Keratinocyte (primary cell): ENCODE data around the gene NCAM2. TPM values are rescaled to one million over a fixed set of nuclear protein-coding genes. Genes with fewer than 3 reads are reported as not detected.
A peak's percentile ranks its signal among the peaks of the same experiment; 100 is the strongest.

Experiments used
- DNase-seq: peaks from one replicate; pipeline ENCODE4 v3.0.0-alpha.2; 2011; ENCODE audit warnings: low read depth, missing footprints, low spot score
- FAIRE-seq: peaks from 2 replicates; lab custom pipeline; 2011; peaks lifted over from hg19 to GRCh38; lab: Jason Lieb, UNC
- H2AFZ ChIP-seq: 2 replicates; pipeline ENCODE4 v1.6.0; 2012; ENCODE audit warnings: low read length, control low read depth, inconsistent platforms; ENCODE audit not compliant: control insufficient read depth
- H3K27ac ChIP-seq: 2 replicates; pipeline ENCODE4 v1.5.1; 2011; ENCODE audit warnings: low read length; ENCODE audit not compliant: control insufficient read depth, insufficient read depth
- H3K27me3 ChIP-seq: 3 replicates; pipeline ENCODE4 v1.6.0; 2011; ENCODE audit warnings: low read length; ENCODE audit not compliant: control insufficient read depth, insufficient read depth; ENCODE audit errors: extremely low read depth
- H3K36me3 ChIP-seq, 2 experiments: 2 replicates in 1 of 2; 3 replicates in 1 of 2; pipeline ENCODE4 v1.5.1; 2011; ENCODE audit warnings: low read length in 2 of 2, mild to moderate bottlenecking in 1 of 2; ENCODE audit not compliant: control insufficient read depth in 2 of 2, insufficient read depth in 2 of 2; ENCODE audit errors: extremely low read depth in 1 of 2
- H3K4me1 ChIP-seq: 3 replicates; pipeline ENCODE4 v1.5.1; 2011; ENCODE audit warnings: low read length; ENCODE audit not compliant: control insufficient read depth, insufficient read depth; ENCODE audit errors: extremely low read depth
- H3K4me2 ChIP-seq: 3 replicates; pipeline ENCODE4 v1.6.0; 2011; ENCODE audit warnings: low read depth, low read length; ENCODE audit not compliant: control insufficient read depth, insufficient read depth; ENCODE audit errors: extremely low read depth
- H3K4me3 ChIP-seq, 3 experiments: fragments of 200-600 bp in 1 of 3; sonication (generic) in 1 of 3; 2 replicates in 2 of 3; 3 replicates in 1 of 3; pipeline ENCODE4 v1.5.1; 2011 to 2016; ENCODE audit warnings: low read length in 3 of 3, mild to moderate bottlenecking in 3 of 3, control low read depth in 2 of 3, inconsistent platforms in 1 of 3, low read depth in 1 of 3, mixed read lengths in 1 of 3, mixed run types in 1 of 3, moderate library complexity in 1 of 3; ENCODE audit not compliant: control insufficient read depth in 2 of 3, insufficient read depth in 2 of 3; ENCODE audit errors: extremely low read depth in 1 of 3
- H3K79me2 ChIP-seq: 2 replicates; pipeline ENCODE4 v1.6.0; 2012; ENCODE audit warnings: low read length; ENCODE audit not compliant: control insufficient read depth, insufficient read depth
- H3K9ac ChIP-seq: 3 replicates; pipeline ENCODE4 v1.6.0; 2011; ENCODE audit warnings: low read length; ENCODE audit not compliant: control insufficient read depth, insufficient read depth; ENCODE audit errors: extremely low read depth
- H3K9me1 ChIP-seq: 3 replicates; pipeline ENCODE4 v1.6.0; 2011; ENCODE audit warnings: low read length; ENCODE audit not compliant: control insufficient read depth, insufficient read depth; ENCODE audit errors: extremely low read depth
- H3K9me3 ChIP-seq: 2 replicates; pipeline ENCODE4 v1.5.1; 2012; ENCODE audit warnings: low read depth, low read length; ENCODE audit not compliant: control insufficient read depth
- H4K20me1 ChIP-seq: 3 replicates; pipeline ENCODE4 v1.6.0; 2011; ENCODE audit warnings: low read length; ENCODE audit not compliant: control insufficient read depth, insufficient read depth; ENCODE audit errors: extremely low read depth
- EZH2 ChIP-seq: IDR thresholded peaks from one replicate; pipeline ENCODE4 v1.6.1; 2012; ENCODE audit warnings: inconsistent platforms, mild to moderate bottlenecking, low read length, moderate library complexity
- dilution Hi-C: fragments of 300-500 bp; cut with MboI; formaldehyde crosslinking; loops from one replicate; pipeline ENCODE4 v1.7.0; 2020; ENCODE audit warnings: low sequenced_read_pairs; ENCODE audit not compliant: extremely low pct_ligation_motif_present
- polyA plus RNA-seq, 5 experiments: library from polyadenylated mRNA; depleted of rRNA in 3 of 5; stranded (reverse) in 3 of 5; stranded (forward) in 1 of 5; unstranded in 1 of 5; fragments of >200 nt; gene quantifications; 1 replicate in 1 of 5; 2 replicates in 3 of 5; 3 replicates in 1 of 5; pipeline versions ENCODE4 v1.2.1 to v1.2.3, GENCODE V29; 2011 to 2012; ENCODE audit warnings: missing spikeins in 2 of 5, low read depth in 1 of 5, low replicate concordance in 1 of 5
- TF ChIP-seq, protein P1 (sequence below), 3 experiments: IDR thresholded peaks in 1 of 3; conservative IDR thresholded peaks in 1 of 3; optimal IDR thresholded peaks in 1 of 3; 2 replicates in 2 of 3; 3 replicates in 1 of 3; pipeline versions ENCODE3 to v1.5.1; 2011; ENCODE audit warnings: low read length in 3 of 3, mild to moderate bottlenecking in 3 of 3, moderate library complexity in 2 of 3, control low read depth in 1 of 3, inconsistent platforms in 1 of 3; ENCODE audit not compliant: insufficient read depth in 2 of 3; ENCODE audit errors: extremely low read depth in 1 of 3

Gene NCAM2
- polyA plus RNA-seq, 1 donor (not counting 4 experiments of a cell fraction or from before 2014, with no cell fraction given) = 0.16 TPM

DNA sequence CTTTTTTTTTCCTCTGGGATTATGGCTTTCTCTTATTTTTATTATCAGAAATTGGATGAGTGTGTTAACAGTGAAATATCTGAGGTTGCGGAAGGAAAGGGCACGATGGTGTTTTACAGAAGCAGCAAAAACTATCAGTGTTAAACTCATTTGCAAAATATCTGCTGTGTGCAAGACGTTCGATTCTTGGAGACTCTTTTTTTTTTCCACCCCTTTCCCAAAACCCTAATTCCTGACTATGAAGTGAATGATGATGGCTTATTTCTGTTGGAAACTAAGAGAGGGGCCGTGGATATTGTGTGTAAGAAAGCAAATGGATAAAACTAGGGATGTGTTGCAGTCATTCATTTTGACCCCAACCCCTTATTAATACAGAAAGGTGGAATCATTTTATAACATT lies 677 bp downstream of the NCAM2 start:
- H2AFZ ChIP-seq = peak overlapping the region; percentile 90
- TF ChIP-seq, protein P1, sequence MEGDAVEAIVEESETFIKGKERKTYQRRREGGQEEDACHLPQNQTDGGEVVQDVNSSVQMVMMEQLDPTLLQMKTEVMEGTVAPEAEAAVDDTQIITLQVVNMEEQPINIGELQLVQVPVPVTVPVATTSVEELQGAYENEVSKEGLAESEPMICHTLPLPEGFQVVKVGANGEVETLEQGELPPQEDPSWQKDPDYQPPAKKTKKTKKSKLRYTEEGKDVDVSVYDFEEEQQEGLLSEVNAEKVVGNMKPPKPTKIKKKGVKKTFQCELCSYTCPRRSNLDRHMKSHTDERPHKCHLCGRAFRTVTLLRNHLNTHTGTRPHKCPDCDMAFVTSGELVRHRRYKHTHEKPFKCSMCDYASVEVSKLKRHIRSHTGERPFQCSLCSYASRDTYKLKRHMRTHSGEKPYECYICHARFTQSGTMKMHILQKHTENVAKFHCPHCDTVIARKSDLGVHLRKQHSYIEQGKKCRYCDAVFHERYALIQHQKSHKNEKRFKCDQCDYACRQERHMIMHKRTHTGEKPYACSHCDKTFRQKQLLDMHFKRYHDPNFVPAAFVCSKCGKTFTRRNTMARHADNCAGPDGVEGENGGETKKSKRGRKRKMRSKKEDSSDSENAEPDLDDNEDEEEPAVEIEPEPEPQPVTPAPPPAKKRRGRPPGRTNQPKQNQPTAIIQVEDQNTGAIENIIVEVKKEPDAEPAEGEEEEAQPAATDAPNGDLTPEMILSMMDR (optimal IDR thresholded peaks at IDR 0.05 in 1 of 3, IDR thresholded peaks at IDR 0.05 in 1 of 3, conservative IDR thresholded peaks at IDR 0.05 in 1 of 3; ENCODE audit: extremely low read depth in 1 of 3, insufficient read depth in 2 of 3, low read length in 3 of 3) = no peak
- no peak for TF ChIP-seq EZH2
- peaks cover 18% of the 10 kb centered on the region for H3K27me3 ChIP-seq
- H3K9ac ChIP-seq = no peak overlapping the region
- H3K27ac ChIP-seq = no peak overlapping the region
- H3K79me2 ChIP-seq = no peaks in the 10 kb centered on the region
- H3K9me3 ChIP-seq = no peaks in the 10 kb centered on the region
- dilution Hi-C loops = no loop called here
- no peak for FAIRE-seq
- H3K4me3 ChIP-seq = peak overlapping the region in 2 of 3 experiments; percentile 49 to 64
- no peaks in the 10 kb centered on the region for H3K4me1 ChIP-seq
- H3K9me1 ChIP-seq = no peaks in the 10 kb centered on the region
- H3K4me2 ChIP-seq = peak overlapping the region; percentile 80
- H4K20me1 ChIP-seq = no peaks in the 10 kb centered on the region
- no peak for DNase-seq
- H3K36me3 ChIP-seq = no peaks in the 10 kb centered on the region

DNA sequence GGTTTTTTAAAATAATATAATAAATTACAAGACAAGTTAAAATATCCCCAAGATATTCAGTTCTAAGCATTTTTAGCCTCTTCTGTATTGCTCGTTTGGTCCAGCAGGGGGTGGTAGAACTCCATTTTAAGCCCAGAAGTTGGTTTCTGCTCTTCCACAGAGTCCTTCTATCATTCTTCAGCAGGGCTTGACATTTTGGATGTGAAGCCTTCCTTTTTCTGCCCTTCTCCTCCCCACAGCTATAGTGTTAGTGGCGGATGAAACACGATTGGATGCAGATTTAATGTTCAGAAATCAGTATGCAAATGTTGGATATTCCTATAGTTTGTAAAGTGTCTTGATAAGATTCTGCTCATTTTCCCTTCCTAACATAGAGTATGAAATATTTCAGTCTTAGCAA lies 1.4 kb downstream of the NCAM2 start:
- H3K4me1 ChIP-seq = no peaks in the 10 kb centered on the region
- peaks cover 18% of the 10 kb centered on the region for H3K27me3 ChIP-seq
- H3K4me2 ChIP-seq = no peak overlapping the region
- H3K36me3 ChIP-seq = no peaks in the 10 kb centered on the region
- no peaks in the 10 kb centered on the region for H4K20me1 ChIP-seq
- H3K9ac ChIP-seq = no peak overlapping the region
- H3K9me3 ChIP-seq = no peaks in the 10 kb centered on the region
- H3K9me1 ChIP-seq = no peaks in the 10 kb centered on the region
- no peak overlapping the region for H3K27ac ChIP-seq
- DNase-seq (no peak), FAIRE-seq (no peak)
- no peak overlapping the region for H3K4me3 ChIP-seq
- TF ChIP-seq, protein P1 (optimal IDR thresholded peaks at IDR 0.05 in 1 of 3, IDR thresholded peaks at IDR 0.05 in 1 of 3, conservative IDR thresholded peaks at IDR 0.05 in 1 of 3; ENCODE audit: extremely low read depth in 1 of 3, insufficient read depth in 2 of 3, low read length in 3 of 3) = peak; percentile 52 to 70 (median 65)
- TF ChIP-seq EZH2 = no peak
- no peaks in the 10 kb centered on the region for H3K79me2 ChIP-seq
- dilution Hi-C loops = no loop called here
- H2AFZ ChIP-seq = no peak overlapping the region
